EH (cell line): ENCODE measurements around the gene NRL.
A peak's percentile ranks its signal among the peaks of the same experiment; 100 is the strongest.

Experiments used
- DNase-seq: peaks from one replicate; pipeline ENCODE4 v3.0.0-alpha.2; 2015; ENCODE audit warnings: low read depth

The NRL gene

DNA sequence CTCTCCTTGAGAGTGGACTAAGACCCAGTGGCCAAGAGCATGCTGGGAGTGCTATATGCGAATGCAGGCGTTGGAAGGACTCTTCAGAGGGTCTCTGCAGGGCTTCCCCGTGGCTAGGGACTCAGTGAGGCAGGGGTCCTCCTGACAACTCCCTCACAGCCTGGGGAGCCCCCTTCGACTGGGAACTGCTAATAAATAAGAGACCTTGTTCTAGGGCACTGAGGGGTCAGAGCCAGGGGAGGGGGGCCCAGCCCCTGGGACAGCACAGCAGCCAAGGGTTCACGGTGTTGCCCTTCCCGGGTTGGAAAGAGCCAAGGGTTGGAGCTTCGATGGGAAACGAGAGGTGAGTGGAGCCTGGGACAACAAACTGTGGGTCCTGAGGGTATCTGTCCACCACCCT is 49.3 kb downstream of the NRL start:
- no peak for DNase-seq

DNA sequence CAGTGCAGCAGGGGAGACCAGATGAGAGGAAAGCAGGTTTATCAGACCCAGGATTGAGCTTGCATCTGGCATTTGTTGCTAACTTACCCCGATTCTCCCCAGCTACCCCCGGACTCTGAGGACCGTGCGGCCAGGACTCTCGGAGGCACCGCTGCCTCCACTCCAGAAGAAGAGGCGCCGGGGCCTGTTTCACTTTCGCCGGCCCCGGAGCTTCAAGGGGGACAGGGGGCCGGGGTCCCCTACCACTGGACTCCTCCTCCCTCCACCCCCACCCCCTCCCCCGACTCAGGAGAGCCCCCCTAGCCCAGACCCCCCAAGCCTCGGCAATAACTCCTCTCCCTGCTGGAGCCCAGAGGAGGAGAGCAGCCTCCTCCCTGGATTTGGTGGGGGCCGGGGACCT is 49.9 kb downstream of the NRL start:
- no peak for DNase-seq

DNA sequence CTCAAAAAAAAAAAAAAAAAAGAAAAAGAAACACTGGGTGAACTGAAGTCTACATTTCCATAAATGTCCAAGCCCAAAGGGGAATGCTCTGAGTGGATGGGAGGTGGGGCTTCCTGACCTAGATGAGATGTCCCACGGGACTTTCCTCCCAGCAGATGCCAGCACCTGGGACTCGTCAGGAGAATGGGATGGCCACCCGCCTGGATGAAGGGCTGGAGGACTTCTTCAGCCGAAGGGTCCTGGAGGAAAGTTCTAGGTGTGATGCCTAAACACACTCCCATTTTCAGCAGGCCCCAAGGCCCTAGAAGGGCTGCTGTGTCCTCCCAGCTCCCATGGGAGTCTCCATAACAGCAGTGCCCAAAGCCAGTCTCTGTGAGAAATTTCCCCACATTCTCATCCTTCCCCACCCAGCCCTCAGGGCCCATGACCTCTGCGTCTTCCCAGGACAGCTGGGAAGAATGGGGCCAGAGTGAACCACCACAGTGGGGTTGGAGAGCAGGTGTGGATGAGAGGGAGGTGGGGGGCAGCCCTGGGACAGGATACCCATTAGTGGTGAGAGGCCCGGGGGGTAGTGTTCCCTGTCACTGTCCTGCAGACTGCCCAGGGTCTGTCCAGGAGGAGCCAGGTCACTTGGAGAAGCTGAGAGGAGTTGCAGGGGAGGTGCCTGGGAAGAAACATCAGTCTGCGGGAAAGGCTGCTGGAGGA is 50.5 kb downstream of the NRL start:
- no peak for DNase-seq

DNA sequence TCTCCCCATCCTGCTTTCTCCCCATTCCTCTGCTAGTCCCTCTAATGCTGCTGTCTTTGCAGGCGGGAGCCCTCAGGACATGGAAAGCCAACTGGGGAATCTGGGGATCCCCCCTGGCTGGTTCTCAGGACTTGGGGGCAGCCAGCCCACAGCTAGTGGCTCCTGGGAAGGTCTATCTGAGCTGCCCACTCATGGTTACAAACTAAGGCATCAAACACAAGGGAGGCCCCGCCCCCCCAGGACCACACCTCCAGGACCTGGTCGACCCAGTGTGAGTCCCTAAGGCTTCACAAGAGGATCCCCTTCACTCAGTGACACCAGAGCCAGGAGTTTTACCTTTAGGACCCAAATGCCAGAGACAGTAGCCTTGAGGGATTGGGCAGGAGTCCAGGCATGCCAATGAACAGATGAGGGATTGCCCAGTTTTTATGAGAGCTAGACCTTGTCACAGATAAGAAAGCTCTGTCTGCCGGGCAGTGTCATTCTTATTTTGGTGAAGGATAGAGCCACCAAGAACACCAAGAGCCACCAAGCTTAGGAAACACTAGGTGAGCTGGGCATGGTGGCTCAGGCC is 51.4 kb downstream of the NRL start:
- no peak for DNase-seq

DNA sequence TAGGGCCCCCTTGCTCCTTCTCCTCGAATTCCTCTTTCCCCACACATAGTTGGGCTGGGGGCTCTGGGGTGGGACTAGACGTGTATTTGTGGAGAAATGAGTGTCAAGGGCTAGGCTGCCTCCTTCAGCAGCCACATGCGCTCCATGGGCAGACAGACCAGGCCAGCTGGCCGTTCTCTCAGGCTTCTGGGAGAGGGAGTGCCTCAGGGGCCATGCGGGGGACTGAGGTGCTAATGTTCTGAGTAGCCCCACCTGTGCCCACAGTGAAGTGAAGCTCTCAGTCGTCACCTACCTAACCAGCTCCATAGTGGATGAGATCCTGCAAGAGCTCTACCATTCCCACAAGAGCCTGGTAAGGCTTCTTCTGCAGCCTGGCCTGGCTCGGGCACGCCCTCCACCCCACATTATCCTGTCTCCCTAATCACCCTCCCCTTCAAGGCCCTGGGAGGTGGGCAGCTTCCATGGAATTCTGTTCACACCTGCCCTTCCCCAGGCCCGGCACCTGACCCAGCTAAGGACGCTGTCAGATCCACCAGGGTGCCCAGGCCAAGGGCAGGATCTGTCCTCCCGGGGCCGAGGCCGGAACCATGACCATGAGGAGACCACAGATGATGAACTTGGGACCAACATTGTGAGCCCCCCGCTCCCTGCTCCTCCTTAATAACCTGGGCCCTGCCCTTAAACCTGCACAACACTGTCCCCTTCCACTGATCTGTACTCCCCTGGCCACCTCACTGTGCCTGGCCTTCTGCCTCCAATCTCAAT is 52.4 kb downstream of the NRL start:
- DNase-seq = no peak

DNA sequence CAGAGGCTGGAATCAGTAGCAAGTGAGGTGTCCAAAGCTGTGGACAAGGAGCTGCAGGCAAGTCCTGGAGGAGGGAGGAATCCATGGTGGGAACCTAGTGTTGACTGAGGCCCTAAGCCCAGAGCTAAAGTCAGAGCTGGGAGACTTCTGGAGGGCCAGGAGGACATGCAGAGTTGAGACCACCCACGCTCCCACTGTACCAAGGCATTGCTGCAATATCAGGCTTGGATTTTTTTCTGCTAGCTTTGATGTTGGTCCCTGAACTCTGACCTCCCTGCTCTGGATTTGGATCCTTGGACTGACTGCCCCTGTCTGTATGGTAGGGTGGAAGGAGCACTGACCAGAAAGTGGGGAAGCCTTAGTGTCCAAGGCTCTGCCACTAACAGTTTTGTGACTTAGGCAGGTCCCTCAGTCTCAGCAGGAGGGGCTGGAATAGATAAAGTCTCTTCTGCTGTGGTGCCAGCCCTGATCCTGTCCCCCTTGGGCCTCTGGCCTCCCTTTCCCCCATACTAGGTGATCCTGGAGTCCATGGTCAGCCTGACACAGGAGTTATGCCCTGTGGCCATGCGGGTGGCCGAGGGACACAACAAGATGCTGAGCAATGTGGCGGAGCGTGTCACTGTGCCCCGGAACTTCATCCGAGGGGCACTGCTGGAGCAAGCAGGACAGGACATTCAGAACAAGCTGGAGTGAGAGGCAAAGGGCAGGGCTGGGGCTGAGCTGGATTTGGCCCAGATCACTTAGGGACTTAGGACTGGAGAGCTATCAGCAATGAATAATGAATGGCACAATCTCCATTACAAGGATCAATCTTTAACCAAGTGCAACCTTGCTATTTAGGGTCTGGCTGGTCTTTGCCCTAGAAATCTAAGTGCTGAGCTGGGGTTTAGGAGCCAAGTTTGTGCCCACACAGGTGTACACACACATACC is 53.5 kb downstream of the NRL start:
- no peak for DNase-seq

DNA sequence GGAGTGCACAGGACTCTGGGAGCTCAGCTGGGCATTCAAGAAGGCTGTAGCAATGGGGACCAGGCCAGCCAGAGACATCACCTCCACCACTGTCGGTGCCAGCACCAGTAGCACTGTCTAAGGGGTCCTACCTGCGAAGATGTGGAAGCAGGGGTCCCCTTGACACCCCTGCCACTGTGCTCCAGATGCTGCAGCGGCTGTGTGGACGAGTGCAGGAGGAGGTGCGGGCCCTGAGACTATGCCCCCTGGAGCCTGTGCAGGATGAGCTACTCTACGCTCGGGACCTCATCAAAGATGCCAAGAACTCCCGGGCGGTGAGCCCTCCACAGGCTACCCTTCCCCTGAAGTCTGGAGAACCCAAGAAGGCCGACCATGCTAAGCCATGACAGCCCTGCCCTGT is 54.3 kb downstream of the NRL start:
- no peak for DNase-seq

DNA sequence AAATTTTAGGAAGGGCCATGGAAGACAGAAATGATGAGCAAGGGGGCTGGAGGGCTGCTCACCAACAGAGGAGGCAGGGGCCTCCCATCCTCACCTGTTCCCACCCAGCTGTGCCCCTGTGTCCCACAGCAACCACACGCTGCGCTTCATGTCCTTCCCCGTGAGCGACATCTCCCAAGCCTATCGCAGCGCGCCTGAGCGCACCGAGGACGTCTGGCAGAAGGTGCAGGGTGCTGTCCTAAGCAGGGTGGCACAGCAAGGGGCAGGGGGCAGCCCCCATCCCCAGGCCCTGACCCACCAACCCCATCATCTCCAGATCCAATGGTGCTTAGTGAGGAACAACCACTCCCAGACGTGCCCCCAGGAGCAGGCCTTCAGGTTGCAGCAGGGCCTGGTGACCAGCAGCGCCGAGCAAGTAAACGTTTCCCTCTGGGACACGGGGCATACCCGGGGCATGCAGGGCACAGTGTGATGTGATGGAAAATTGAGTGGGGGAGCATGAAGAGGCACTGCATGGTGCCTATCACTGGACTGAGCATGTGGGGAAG is 54.8 kb downstream of the NRL start:
- no peak for DNase-seq

DNA sequence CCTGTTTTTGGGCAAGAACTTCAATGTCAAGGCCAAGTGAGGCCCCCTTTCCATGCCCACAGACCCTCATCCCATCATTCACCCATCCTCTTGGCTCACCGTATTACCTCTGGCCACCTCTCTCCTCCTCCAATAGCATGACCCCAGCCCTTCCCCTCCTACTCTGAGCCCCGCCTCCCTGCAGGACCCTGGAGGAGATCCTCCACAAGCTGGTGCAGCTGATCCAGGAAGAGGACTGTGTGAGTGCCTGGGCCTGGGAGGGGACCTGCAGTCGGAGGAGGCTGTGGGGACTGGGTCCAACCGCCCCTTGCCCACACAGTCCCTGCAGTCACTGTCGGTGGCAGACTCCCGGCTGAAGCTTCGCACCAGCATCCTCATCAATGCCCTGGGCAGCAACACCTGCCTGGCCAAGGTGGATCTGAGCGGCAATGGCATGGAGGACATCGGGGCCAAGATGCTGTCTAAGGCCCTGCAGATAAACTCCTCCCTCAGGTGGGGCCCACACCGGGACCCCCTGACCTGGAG is 55.7 kb downstream of the NRL start:
- DNase-seq = no peak

DNA sequence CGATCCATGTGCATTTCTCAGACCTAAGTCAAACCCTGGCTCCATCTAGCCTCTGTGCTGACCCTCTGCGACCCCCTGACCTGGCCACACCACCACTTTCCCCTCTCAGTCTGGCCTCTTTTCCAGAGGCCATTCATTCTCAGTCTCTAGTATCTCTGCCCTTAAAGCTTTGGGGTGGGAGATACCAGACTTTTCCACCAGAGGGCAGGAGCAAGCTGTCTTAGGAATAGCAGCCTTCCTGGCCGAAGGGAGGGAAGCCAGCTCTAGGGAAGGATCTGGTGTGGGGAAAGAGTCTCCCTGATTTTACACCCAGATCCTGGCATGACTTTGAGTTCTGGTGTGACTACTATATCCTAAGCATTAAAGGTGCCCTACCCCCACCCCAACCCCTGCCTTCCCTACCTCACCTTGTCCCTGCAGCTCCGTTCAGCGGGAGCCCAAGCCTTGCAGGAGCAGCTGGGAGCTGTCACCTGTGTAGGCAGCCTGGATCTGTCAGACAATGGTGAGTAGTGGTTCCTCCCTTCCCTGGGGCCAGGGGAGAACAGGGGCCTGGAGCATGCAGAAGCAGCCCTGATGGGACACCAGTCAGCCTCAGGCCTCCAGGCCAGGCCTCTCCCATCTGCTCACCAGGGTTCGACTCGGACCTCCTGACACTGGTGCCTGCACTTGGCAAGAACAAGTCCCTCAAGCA is 56.3 kb downstream of the NRL start:
- DNase-seq = peak; percentile 76

DNA sequence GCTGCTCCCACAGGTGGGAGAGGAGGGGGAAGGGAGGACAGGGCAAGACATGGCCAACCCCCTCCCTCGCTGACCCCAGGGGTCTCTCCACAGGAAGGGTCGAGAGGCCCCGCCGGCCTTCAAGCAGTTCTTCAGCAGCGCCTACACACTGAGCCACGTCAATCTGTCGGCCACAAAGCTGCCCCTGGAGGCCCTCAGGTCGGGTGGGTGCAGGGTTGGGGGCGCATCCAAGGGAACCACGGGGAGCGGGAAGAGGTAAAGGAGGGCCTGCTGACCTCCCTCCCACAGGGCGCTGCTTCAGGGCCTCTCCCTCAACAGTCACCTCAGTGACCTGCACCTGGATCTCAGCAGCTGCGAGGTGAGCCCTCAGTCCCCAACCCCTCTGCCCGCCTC is 56.9 kb downstream of the NRL start:
- no peak for DNase-seq

DNA sequence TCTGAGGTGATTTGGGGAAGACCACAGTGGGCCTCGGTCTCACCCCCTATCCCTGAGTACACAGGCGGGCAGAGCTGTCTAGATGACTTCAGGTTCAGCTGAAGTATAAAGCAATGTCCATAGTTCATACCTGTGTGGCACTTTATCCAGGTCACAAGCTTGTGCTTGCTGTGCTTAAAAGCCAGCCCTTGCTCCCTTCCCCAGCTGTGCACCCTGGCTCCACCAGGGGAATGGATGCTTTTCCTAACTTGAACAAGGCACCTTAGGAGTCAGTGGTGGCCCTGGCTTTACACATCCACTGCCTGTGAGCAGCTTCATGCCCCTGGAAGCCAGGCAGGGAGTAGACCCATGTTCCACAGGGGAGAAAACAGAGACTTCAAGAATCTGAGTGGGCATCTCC is 57.5 kb downstream of the NRL start:
- DNase-seq = no peak

DNA sequence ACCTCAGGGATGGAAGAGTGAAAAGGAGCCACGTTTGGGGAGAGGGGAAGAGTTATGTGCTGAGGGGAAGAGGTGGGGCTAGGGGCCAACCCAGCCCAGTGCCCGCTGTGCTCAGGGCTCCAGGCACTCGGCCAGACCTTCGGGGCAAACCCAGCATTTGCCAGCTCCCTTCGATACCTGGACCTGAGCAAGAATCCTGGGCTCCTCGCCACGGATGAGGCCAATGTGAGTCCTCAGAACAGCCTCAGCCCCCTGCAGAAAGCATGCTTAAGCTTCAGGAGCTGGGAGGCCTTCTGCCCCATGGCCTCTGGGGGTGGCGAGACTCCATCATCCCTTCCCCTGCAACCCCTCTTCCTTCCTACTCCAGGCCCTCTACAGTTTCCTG is 58.0 kb downstream of the NRL start:
- no peak for DNase-seq

DNA sequence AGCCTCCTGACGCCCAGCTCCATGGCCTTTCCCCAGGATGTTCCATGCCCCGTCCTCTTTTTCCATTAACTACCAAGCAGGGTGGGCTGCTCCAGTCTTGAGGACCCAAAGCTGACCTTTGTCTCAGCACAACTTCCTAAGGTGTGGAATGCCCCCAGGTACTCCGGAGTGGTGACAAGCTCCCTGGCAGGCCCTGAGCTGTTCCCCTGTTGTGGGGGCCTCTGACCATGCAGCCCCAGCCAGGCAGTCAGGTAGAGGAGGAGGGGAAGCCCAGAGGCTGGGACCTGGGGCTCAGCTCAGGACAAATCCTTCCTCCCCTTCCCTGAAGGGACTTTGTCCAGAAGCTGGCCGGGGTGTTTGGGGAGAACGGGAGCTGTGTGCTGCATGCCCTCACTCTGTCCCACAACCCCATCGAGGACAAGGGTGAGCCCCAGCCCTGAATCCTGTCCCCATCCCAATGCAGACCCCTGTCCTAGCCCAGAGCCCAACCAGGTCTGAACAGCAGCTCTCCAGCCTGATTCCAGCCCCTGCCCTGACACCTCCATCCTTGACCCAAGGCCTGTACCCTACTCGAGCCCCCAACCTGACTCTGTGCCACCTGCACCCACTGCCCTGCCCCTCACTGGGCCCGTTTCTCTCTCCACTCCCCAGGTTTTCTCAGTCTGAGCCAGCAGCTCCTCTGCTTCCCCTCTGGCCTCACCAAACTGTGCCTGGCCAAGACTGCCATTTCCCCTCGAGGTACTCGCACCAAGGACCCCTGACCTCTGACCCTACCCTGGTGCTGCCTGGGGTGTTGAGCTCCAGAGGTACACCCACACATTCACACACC is 58.6 kb downstream of the NRL start:
- no peak for DNase-seq

DNA sequence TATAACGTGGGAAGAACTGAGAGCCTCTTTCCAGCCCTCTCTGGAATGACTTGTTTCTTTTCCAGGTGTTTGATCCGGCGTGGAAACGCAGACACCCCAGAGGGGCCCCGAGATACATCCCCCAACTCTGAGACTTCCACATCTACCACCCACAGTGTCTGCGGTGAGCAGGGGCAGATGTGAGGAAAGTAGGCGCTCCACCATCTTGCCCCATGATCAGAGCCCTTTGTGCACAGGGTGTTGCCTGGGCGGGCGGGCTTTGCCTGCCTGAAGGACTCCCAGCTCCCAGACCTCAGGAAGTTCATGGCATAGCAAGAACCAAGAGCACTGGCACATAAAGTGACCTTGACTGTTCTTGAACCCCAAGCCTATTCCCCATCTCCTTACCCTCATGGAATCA is 60.1 kb downstream of the NRL start:
- DNase-seq = no peak

DNA sequence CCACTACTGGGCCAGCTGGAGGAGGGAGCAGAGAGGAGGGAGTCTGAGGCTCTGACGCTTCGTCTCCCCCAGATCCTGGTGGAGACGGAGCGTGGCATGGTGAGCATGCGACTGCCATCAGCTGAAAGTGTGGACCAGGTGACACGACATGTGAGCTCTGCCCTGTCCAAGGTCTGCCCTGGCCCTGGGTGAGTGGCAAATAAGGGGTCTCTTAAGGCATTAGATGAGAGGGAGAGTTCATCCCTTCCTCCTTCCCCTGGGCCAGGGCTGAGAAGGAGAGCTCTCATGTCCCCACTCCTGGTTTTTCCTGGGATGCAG is 60.5 kb downstream of the NRL start:
- DNase-seq = no peak

DNA sequence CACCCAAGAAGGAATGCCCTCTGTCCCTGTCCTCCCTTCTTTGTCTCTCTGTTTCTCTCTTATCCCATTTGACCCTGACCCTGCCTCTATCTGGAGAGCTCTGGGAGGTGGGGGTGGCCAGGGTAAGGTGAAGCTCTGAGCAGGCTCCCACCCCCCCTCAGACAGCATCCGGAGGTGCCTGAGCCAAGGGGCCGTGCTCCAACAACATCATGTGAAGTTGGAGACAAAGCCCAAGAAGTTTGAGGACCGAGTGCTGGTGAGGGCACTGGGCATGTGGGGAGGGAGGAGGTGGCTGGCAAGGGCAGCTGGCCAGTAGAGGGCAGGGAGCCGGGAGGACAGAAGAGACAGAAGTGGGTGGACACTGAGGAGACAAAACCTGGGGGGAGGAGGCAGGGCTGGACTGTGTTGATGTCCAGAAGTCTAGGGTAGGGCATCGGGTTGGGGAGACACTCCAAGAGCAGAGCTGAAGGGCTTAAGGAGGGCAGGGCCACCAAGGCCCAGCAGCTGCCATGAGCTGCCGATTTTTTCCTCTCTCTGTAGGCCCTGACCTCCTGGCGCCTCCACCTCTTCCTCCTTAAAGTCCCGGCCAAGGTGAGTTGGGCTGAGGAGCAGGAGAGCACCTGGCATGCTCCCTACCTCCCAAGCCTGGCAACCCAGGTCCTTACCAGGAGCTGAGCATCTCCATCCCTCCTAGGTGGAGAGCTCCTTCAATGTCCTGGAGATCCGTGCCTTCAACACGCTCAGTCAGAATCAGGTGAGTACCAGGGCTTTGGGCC is 61.0 kb downstream of the NRL start:
- DNase-seq = no peak

DNA sequence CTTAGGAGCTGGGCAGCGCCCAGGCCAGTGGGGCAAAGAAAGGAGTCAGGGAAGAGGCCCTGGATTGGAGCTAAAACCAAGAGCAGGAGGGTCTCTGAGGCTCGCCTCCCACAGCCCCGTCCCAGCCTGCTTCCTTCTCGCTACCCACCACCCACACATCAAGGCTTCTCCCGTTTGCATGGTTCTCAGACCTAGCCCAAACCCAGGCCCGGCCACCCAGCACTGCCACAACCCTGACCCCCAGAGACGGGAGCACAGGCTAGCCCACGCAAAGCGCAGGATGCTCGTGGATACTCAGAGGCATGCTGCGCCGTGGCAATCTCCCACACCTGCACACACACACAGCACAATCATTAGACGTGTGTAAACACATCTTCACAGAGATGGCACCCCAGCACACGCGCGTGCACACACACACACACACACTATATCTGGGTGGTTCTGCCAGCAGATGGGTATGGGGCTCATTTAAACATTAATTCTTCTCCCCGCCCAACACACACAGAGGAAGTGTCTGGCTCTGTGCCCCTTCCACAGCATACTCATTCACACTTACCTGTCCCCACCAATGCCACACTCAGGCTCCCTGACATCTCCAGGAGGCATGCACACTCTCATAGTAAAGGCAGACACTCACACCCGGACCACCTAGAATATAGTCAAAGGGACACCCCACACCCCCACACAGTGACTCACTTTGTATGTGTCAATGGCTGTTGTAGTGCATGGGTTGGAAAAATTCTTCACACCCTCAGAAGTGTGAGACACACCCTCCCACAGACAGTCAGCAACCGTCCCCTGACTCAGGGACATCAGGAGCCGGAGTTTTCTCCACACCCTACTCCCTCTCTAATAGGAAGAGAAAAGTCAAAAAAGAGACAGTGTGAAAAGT is 61.8 kb downstream of the NRL start:
- DNase-seq = no peak
